GM18519 (cell line): ENCODE data around the gene SOX4.

ENCODE experiments used
- ATAC-seq: cut with Tn5 transposase; IDR thresholded peaks from one replicate; pipeline ENCODE4 v1.9.1; 2021; ENCODE audit warnings: mild to moderate bottlenecking, moderate library complexity; ENCODE audit not compliant: unreplicated experiment, low FRiP score

SOX4 gene

GRCh38 chr6:21611485-21611884, 17.9 kb downstream of the SOX4 start:
- no peak for ATAC-seq

- ATAC-seq = no peak
These were observed 18.7 kb downstream of the SOX4 start for GRCh38 chr6:21612067-21612745.

GRCh38 chr6:21613809-21614208, 20.3 kb downstream of the SOX4 start:
- ATAC-seq = no peak

GRCh38 chr6:21614226-21614625, 20.7 kb downstream of the SOX4 start:
- no peak for ATAC-seq

- no peak for ATAC-seq
These were observed 22.0 kb downstream of the SOX4 start for GRCh38 chr6:21615504-21615903.

- no peak for ATAC-seq
These were observed 22.5 kb downstream of the SOX4 start for GRCh38 chr6:21616005-21616404.

GRCh38 chr6:21625642-21626041, 32.1 kb downstream of the SOX4 start:
- no peak for ATAC-seq

GRCh38 chr6:21626756-21627155, 33.2 kb downstream of the SOX4 start:
- no peak for ATAC-seq

DNA sequence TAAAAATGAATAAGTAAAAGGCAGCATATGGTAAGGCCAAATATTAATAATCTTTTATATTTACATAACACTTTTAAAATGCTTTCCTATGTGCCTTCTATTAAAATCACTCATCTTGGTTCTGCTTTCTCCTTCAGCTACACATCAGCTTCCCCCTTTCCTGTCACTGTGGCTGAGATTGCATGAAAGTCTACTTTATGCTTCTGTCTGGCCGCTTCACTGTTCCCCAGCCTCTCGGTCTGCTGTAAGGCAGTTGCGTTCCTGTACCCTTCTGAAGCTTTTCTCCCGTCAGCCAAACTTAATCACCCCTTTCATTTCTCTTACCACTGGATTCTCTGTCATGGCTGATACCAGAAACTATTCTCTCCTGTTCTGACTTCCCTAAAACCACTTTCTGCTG, 34.6 kb downstream of the SOX4 start:
- no peak for ATAC-seq

DNA sequence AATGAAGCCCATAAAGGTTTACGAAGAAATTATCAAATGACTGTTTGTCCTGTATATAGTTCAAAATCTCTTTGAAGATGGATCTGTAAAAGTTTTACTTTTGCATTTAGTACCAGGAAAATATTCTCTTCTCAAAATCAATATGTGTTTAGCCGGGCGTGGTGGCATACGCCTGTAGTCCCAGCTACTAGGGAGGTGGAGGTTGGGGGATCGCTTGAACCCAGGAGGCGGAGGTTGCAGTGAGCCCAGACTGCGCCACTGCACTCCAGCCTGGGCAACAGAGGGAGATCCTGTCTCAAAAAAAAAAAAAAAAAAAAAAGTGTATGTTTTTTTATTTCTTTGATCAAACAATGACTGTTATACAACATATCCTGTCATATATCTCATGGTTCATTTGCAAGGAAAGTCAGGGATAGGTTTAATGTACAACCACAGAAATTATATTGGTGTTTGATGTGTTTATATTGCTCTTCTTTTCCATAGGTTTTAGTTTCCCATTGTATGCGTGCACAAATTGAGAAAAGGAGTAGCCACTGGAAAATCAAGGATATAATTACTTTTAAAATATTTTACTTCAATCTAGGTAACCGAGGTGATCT, 40.1 kb downstream of the SOX4 start:
- no peak for ATAC-seq

DNA sequence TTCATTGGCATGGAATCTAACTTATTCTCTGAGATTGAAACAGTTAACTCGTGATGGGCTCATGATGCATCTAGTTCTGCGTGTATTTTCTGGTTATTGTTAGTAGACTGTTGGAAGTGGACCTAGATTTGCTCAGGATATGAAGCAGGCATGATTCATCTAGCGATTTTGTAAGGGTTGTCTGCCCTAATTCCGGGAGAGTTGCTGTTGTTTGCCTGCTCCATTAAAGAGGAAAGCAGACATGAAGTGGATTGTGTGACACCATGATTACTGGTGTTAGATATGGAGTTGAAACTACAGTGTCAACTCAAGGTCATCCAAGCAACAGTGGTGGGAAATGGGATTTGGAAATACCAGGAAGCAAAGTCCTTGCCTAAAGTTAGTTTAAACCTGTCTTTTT, 41.0 kb downstream of the SOX4 start:
- no peak for ATAC-seq

- no peak for ATAC-seq
These were observed 43.3 kb downstream of the SOX4 start for GRCh38 chr6:21636876-21637275.

- no peak for ATAC-seq
These were observed 45.8 kb downstream of the SOX4 start for GRCh38 chr6:21639316-21639715.
